ENCODE results near the gene TMEM128. TPM values are rescaled to one million over a fixed set of nuclear protein-coding genes. Genes with fewer than 3 reads are reported as not detected.
"Not testable (repeated sequence)": the region's sequence is repeated elsewhere in the genome, so short reads cannot be mapped to it uniquely, and the experiment has no call there.

Gene TMEM128
- total RNA-seq, 1 donor from 2014 or later, result 17.1 TPM

GRCh38 chr4:4248885-4249203 lies 821 bp upstream of the TMEM128 start:
- Mint-ChIP-seq H3K27ac (peak overlapping the region; percentile 98), H3K9me3 (no peaks in the 10 kb centered on the region), H3K27me3 (peaks cover 2% of the 10 kb centered on the region), H3K4me3 (peak overlapping the region; percentile 98), H3K4me1 (peaks cover 25% of the 10 kb centered on the region), H3K36me3 (ENCODE audit: low read depth) (peaks cover 26% of the 10 kb centered on the region)
- ChIA-PET POLR2A (interaction anchor here (2.7 kb wide), 1 partner anchor 41 kb away, joined by 11 read pairs; the partner anchor contains the start of genes LYAR and ZBTB49), CTCF (interaction anchor here (2.1 kb wide), 1 partner anchor 11 kb away, joined by 9 read pairs; no protein-coding TSS in a partner anchor)
- intact Hi-C loops (cut with micrococcal nuclease), result loop anchor here (1.0 to 5.0 kb wide), 4 partner anchors 41 to 717 kb away; partner anchors contain the start of genes LRPAP1, LYAR, STX18 and ZBTB49
- no peak for DNase-seq
- TF ChIP-seq, protein P1, sequence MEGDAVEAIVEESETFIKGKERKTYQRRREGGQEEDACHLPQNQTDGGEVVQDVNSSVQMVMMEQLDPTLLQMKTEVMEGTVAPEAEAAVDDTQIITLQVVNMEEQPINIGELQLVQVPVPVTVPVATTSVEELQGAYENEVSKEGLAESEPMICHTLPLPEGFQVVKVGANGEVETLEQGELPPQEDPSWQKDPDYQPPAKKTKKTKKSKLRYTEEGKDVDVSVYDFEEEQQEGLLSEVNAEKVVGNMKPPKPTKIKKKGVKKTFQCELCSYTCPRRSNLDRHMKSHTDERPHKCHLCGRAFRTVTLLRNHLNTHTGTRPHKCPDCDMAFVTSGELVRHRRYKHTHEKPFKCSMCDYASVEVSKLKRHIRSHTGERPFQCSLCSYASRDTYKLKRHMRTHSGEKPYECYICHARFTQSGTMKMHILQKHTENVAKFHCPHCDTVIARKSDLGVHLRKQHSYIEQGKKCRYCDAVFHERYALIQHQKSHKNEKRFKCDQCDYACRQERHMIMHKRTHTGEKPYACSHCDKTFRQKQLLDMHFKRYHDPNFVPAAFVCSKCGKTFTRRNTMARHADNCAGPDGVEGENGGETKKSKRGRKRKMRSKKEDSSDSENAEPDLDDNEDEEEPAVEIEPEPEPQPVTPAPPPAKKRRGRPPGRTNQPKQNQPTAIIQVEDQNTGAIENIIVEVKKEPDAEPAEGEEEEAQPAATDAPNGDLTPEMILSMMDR (IDR thresholded peaks at IDR 0.05), result no peak
- no peak for ATAC-seq (ENCODE audit: low read depth)

GRCh38 chr4:4247696-4248028 lies 361 bp downstream of the TMEM128 start:
- TF ChIP-seq, protein P1 (IDR thresholded peaks at IDR 0.05), result no peak
- H3K4me3 Mint-ChIP-seq, result peak overlapping the region; percentile 98
- ChIA-PET POLR2A (interaction anchor here (0.9 to 2.7 kb wide), 5 partner anchors 12 to 327 kb away, joined by 3 to 11 read pairs (median 5); partner anchors contain the start of genes LYAR and ZBTB49), CTCF (interaction anchor here (0.6 to 2.1 kb wide), 2 partner anchors 12 to 541 kb away, joined by 3 to 9 read pairs; no protein-coding TSS in a partner anchor)
- intact Hi-C loops (cut with micrococcal nuclease), result loop anchor here (1.0 to 5.0 kb wide), 4 partner anchors 43 to 715 kb away; partner anchors contain the start of genes LRPAP1, LYAR, STX18 and ZBTB49
- H3K36me3 Mint-ChIP-seq (ENCODE audit: low read depth), result peaks cover 33% of the 10 kb centered on the region
- DNase-seq (no peak), ATAC-seq (ENCODE audit: low read depth) (peak; percentile 2)
- H3K9me3 Mint-ChIP-seq, result no peaks in the 10 kb centered on the region
- H3K4me1 Mint-ChIP-seq, result peaks cover 25% of the 10 kb centered on the region
- no peaks in the 10 kb centered on the region for H3K27me3 Mint-ChIP-seq
- peak overlapping the region; percentile 98 for H3K27ac Mint-ChIP-seq

- H3K27ac Mint-ChIP-seq, result no peak overlapping the region
- no peaks in the 10 kb centered on the region for H3K9me3 Mint-ChIP-seq
- peaks cover 25% of the 10 kb centered on the region for H3K4me1 Mint-ChIP-seq
- ChIA-PET CTCF (no interaction called here), POLR2A (no interaction called here)
- intact Hi-C loops (cut with micrococcal nuclease), result loop anchor here (5.0 kb wide), 3 partner anchors 187 to 713 kb away; partner anchors contain the start of genes LRPAP1 and STX18
- ATAC-seq (ENCODE audit: low read depth) (no peak), DNase-seq (no peak)
- H3K36me3 Mint-ChIP-seq (ENCODE audit: low read depth), result peaks cover 49% of the 10 kb centered on the region
- no peak overlapping the region for H3K4me3 Mint-ChIP-seq
- TF ChIP-seq, protein P1 (IDR thresholded peaks at IDR 0.05), result no peak
- no peaks in the 10 kb centered on the region for H3K27me3 Mint-ChIP-seq
These were observed 2.9 kb downstream of the TMEM128 start for GRCh38 chr4:4245172-4245571.

DNA sequence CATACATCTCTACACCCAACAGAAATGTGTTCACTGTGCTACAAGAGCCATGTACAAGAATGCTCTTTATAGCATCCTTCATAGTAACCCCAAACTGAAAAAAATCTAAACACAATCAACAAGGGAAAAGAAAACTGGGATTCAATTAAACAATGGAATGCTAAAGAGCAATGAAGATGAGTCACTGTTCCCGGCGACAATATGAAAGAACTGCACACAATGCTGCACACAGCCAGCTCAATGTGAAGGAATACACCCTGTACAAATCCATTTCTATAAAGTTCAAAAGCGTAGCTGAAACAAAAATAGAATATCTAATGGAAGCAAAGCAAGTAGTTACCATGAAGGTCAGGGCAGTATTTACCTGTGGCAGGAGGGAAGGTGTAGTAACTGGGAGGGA lies 8.5 kb downstream of the TMEM128 start:
- H3K36me3 Mint-ChIP-seq (ENCODE audit: low read depth), result peaks cover 64% of the 10 kb centered on the region
- H3K4me1 Mint-ChIP-seq; H3K4me3 Mint-ChIP-seq; POLR2A ChIA-PET; H3K27me3 Mint-ChIP-seq; DNase-seq; H3K9me3 Mint-ChIP-seq; intact Hi-C loops (cut with micrococcal nuclease); H3K27ac Mint-ChIP-seq; CTCF ChIA-PET; ATAC-seq (ENCODE audit: low read depth): not testable (repeated sequence)

- no peak for DNase-seq
- Mint-ChIP-seq H3K4me1 (no peaks in the 10 kb centered on the region), H3K9me3 (peaks cover 9% of the 10 kb centered on the region), H3K27ac (no peak overlapping the region), H3K27me3 (peaks cover 4% of the 10 kb centered on the region), H3K4me3 (no peak overlapping the region), H3K36me3 (ENCODE audit: low read depth) (peaks cover 28% of the 10 kb centered on the region)
- intact Hi-C loops (cut with micrococcal nuclease), result no loop called here
- POLR2A ChIA-PET, result no interaction called here
- no peak for ATAC-seq (ENCODE audit: low read depth)
- CTCF ChIA-PET, result no interaction called here
- TF ChIP-seq, protein P1 (IDR thresholded peaks at IDR 0.05), result no peak
These were observed 14.4 kb downstream of the TMEM128 start for GRCh38 chr4:4233610-4234009.

- peaks cover 5% of the 10 kb centered on the region for H3K9me3 Mint-ChIP-seq
- H3K4me3 Mint-ChIP-seq, result no peak overlapping the region
- no peak overlapping the region for H3K27ac Mint-ChIP-seq
- H3K36me3 Mint-ChIP-seq (ENCODE audit: low read depth), result peaks cover 2% of the 10 kb centered on the region
- ATAC-seq (ENCODE audit: low read depth) (no peak), DNase-seq (no peak)
- CTCF ChIA-PET, result no interaction called here
- intact Hi-C loops (cut with micrococcal nuclease), result no loop called here
- TF ChIP-seq, protein P1 (IDR thresholded peaks at IDR 0.05), result no peak
- peaks cover 34% of the 10 kb centered on the region for H3K27me3 Mint-ChIP-seq
- POLR2A ChIA-PET, result no interaction called here
- H3K4me1 Mint-ChIP-seq, result peaks cover 9% of the 10 kb centered on the region
These were observed 19.7 kb downstream of the TMEM128 start for GRCh38 chr4:4228356-4228668.
